Activated CD4-positive, alpha-beta T cell treated with anti-CD3 and anti-CD28 coated beads for 4 hours (primary cell): Measurements from ENCODE around the gene ZNF28.
"Not testable (repeated sequence)": the region's sequence is repeated elsewhere in the genome, so short reads cannot be mapped to it uniquely, and the experiment has no call there.

ENCODE experiments used
- DNase-seq, 2 donors: peaks; one replicate each; pipeline ENCODE4 v3.0.0-alpha.2; 2020

The ZNF28 gene

DNA sequence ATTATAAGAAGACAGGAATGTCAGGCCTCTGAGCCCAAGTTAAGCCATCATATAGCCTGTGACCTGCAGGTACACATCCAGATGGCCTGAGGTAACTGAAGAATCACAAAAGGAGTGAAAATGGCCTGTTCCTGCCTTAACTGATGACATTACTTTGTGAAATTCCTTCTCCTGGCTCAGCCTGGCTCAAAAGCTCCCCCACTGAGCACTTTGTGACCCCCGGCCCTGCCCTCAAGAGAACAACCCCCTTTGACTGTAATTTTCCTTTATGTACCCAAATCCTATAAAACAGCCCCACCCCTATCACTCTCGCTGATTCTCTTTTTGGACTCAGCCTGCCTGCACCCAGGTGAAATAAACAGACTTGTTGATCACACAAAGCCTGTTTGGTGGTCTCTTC is 65.0 kb downstream of the ZNF28 start:
- DNase-seq: not testable (repeated sequence)

DNA sequence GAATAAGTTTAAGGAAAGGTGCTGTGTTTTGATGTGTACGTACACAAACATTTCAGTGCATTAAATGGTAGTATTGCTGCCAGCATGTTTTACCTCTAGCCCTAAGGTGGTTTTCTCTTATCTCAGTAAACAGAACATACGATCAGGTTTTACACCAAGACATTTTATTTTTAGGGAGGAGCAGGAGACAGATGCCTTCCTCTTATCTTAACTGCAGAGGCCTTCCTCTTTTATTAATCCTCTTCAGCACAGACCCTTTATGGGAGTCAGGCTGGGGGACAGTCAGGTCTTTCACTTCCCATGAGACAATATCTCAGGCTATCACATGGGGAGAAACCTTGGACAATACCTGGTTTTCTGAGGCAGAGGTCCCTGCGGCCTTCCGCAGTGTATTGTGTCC is 71.7 kb downstream of the ZNF28 start:
- no peak for DNase-seq

DNA sequence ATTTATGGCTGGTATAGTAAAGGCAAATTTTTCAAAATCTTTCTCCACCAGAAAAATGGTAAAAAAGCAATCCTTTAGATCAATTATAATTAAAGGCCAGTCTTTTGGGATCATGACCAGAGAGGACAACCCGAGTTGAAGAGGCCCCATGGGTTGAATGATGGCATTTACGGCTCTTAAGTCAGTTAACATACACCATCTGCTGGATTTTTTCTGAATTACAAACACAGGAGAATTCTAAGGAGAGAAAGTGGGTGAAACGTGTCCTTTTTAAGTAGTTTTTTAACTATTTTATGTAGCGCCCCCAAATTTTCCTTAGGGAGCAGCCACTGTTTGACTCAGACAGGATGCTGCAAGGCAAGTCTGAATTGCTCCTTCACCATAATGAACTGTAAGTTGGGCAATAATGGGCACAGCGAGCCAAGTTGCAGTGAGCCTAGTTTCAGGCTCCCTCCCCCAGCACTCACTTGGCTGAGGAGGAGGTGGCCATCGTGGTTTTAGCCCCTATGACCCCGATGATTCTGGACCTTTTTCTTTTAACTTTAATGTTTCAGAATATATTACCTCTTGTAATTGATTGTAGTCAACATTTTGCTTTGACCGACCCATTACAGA is 73.0 kb downstream of the ZNF28 start:
- DNase-seq: no peak
